IPS-15b (cell line): ENCODE measurements around the gene GINS1.
"Not testable (repeated sequence)": the region's sequence is repeated elsewhere in the genome, so short reads cannot be mapped to it uniquely, and the experiment has no call there.

Source experiments
- H3K27me3 ChIP-seq: one replicate; pipeline ENCODE4 v1.6.1; 2013; ENCODE audit warnings: low read length; ENCODE audit not compliant: control insufficient read depth, insufficient read depth
- H3K36me3 ChIP-seq: one replicate; pipeline ENCODE4 v1.6.1; 2013; ENCODE audit warnings: low read length; ENCODE audit not compliant: control insufficient read depth, insufficient read depth
- H3K4me1 ChIP-seq: one replicate; pipeline ENCODE4 v1.6.1; 2013; ENCODE audit warnings: mild to moderate bottlenecking, low read length; ENCODE audit not compliant: control insufficient read depth, insufficient read depth
- H3K4me3 ChIP-seq: one replicate; pipeline ENCODE4 v1.5.1; 2013; ENCODE audit warnings: low read depth, low read length
- H3K9ac ChIP-seq: one replicate; pipeline ENCODE4 v1.6.1; 2013; ENCODE audit warnings: low read depth, mild to moderate bottlenecking, low read length
- H3K9me3 ChIP-seq: one replicate; pipeline ENCODE4 v1.6.1; 2013; ENCODE audit warnings: mild to moderate bottlenecking, low read length; ENCODE audit not compliant: control insufficient read depth, insufficient read depth

The GINS1 gene

GRCh38 chr20:25394996-25395395, 12.5 kb upstream of the GINS1 start:
- H3K9me3 ChIP-seq = no peaks in the 10 kb centered on the region
- no peak overlapping the region for H3K4me3 ChIP-seq
- H3K9ac ChIP-seq = no peak overlapping the region
- no peaks in the 10 kb centered on the region for H3K36me3 ChIP-seq
- H3K27me3 ChIP-seq = no peaks in the 10 kb centered on the region
- H3K4me1 ChIP-seq = peaks cover 5% of the 10 kb centered on the region

GRCh38 chr20:25397096-25397495, 10.4 kb upstream of the GINS1 start:
- Histone ChIP-seq H3K4me3 (no peak overlapping the region), H3K9me3 (no peaks in the 10 kb centered on the region), H3K27me3 (no peaks in the 10 kb centered on the region), H3K4me1 (peaks cover 5% of the 10 kb centered on the region), H3K36me3 (no peaks in the 10 kb centered on the region), H3K9ac (no peak overlapping the region)

- Histone ChIP-seq H3K9ac (no peak overlapping the region), H3K36me3 (no peaks in the 10 kb centered on the region), H3K27me3 (no peaks in the 10 kb centered on the region), H3K4me1 (peaks cover 5% of the 10 kb centered on the region), H3K4me3 (no peak overlapping the region), H3K9me3 (no peaks in the 10 kb centered on the region)
Measured at GRCh38 chr20:25397821-25398220, 9.7 kb upstream of the GINS1 start.

- H3K36me3 ChIP-seq = no peaks in the 10 kb centered on the region
- H3K9ac ChIP-seq = no peak overlapping the region
- H3K27me3 ChIP-seq = no peaks in the 10 kb centered on the region
- H3K4me1 ChIP-seq = peaks cover 5% of the 10 kb centered on the region
- no peaks in the 10 kb centered on the region for H3K9me3 ChIP-seq
- H3K4me3 ChIP-seq = no peak overlapping the region
Measured at GRCh38 chr20:25398376-25399036, 9.0 kb upstream of the GINS1 start.

GRCh38 chr20:25399037-25399430, 8.4 kb upstream of the GINS1 start:
- no peak overlapping the region for H3K9ac ChIP-seq
- H3K4me1 ChIP-seq = peaks cover 5% of the 10 kb centered on the region
- H3K27me3 ChIP-seq = no peaks in the 10 kb centered on the region
- no peaks in the 10 kb centered on the region for H3K9me3 ChIP-seq
- H3K36me3 ChIP-seq = no peaks in the 10 kb centered on the region
- no peak overlapping the region for H3K4me3 ChIP-seq

GRCh38 chr20:25400291-25400732, 7.2 kb upstream of the GINS1 start:
- H3K9me3 ChIP-seq, H3K27me3 ChIP-seq: not testable (repeated sequence)

GRCh38 chr20:25402583-25402982, 4.9 kb upstream of the GINS1 start:
- no peak overlapping the region for H3K4me3 ChIP-seq
- H3K4me1 ChIP-seq = peaks cover 5% of the 10 kb centered on the region
- no peaks in the 10 kb centered on the region for H3K36me3 ChIP-seq
- no peaks in the 10 kb centered on the region for H3K9me3 ChIP-seq
- H3K27me3 ChIP-seq = no peaks in the 10 kb centered on the region
- no peak overlapping the region for H3K9ac ChIP-seq

More at GRCh38 chr20:25400291-25400732, 7.2 kb upstream of the GINS1 start:
- not testable (repeated sequence) for H3K9ac ChIP-seq, H3K36me3 ChIP-seq, H3K4me3 ChIP-seq, H3K4me1 ChIP-seq

GRCh38 chr20:25408170-25408547, 686 bp downstream of the GINS1 start:
- Histone ChIP-seq H3K36me3 (peaks cover 3% of the 10 kb centered on the region), H3K4me3 (peak overlapping the region; percentile 96), H3K4me1 (peaks cover 6% of the 10 kb centered on the region), H3K9me3 (no peaks in the 10 kb centered on the region), H3K27me3 (no peaks in the 10 kb centered on the region), H3K9ac (peak overlapping the region; percentile 97)

- peak overlapping the region; percentile 96 for H3K4me3 ChIP-seq
- peaks cover 6% of the 10 kb centered on the region for H3K4me1 ChIP-seq
- peaks cover 3% of the 10 kb centered on the region for H3K36me3 ChIP-seq
- H3K9ac ChIP-seq = no peak overlapping the region
- H3K27me3 ChIP-seq = no peaks in the 10 kb centered on the region
- no peaks in the 10 kb centered on the region for H3K9me3 ChIP-seq
Measured at GRCh38 chr20:25408890-25409289, 1.4 kb downstream of the GINS1 start.

- H3K4me3 ChIP-seq = no peak overlapping the region
- peaks cover 7% of the 10 kb centered on the region for H3K36me3 ChIP-seq
- H3K27me3 ChIP-seq = no peaks in the 10 kb centered on the region
- H3K4me1 ChIP-seq = no peaks in the 10 kb centered on the region
- H3K9me3 ChIP-seq = no peaks in the 10 kb centered on the region
- no peak overlapping the region for H3K9ac ChIP-seq
Measured at GRCh38 chr20:25418776-25419175, 11.3 kb downstream of the GINS1 start.

GRCh38 chr20:25421102-25421501, 13.6 kb downstream of the GINS1 start:
- H3K4me3 ChIP-seq = no peak overlapping the region
- no peak overlapping the region for H3K9ac ChIP-seq
- H3K9me3 ChIP-seq = no peaks in the 10 kb centered on the region
- peaks cover 10% of the 10 kb centered on the region for H3K36me3 ChIP-seq
- H3K4me1 ChIP-seq = no peaks in the 10 kb centered on the region
- H3K27me3 ChIP-seq = no peaks in the 10 kb centered on the region

GRCh38 chr20:25422032-25422431, 14.6 kb downstream of the GINS1 start:
- Histone ChIP-seq H3K9me3 (no peaks in the 10 kb centered on the region), H3K9ac (no peak overlapping the region), H3K27me3 (no peaks in the 10 kb centered on the region), H3K36me3 (peaks cover 19% of the 10 kb centered on the region), H3K4me1 (no peaks in the 10 kb centered on the region), H3K4me3 (no peak overlapping the region)
